RWPE1 (cell line): ENCODE measurements around the gene RPL10.

ENCODE experiments used
- CTCF ChIA-PET: fragments of 350-600 bp; sonication (Branson Sonifier 250); formaldehyde crosslinking; extraction: SDS; loops from one replicate; lab custom pipeline; 2021; lab: Yijun Ruan, JAX
- POLR2A ChIA-PET: fragments of 400-600 bp; formaldehyde crosslinking; extraction: SDS; loops from one replicate; lab custom pipeline; 2020; ENCODE audit warnings: antibody characterized with exemption; ENCODE audit not compliant: low non-redundant PET; lab: Yijun Ruan, JAX
- DNase-seq: peaks from one replicate; pipeline ENCODE4 v3.0.0; 2012; ENCODE audit warnings: low spot score
- H3K27ac ChIP-seq: fragments of 450-650 bp; 2 replicates; pipeline ENCODE4 v1.5.1; 2017
- TF ChIP-seq, protein P1 (sequence below): fragments of 450-650 bp; conservative IDR thresholded peaks from 2 replicates; pipeline ENCODE4 v1.5.1; 2017; ENCODE audit warnings: low read depth, mild to moderate bottlenecking

The RPL10 gene

DNA sequence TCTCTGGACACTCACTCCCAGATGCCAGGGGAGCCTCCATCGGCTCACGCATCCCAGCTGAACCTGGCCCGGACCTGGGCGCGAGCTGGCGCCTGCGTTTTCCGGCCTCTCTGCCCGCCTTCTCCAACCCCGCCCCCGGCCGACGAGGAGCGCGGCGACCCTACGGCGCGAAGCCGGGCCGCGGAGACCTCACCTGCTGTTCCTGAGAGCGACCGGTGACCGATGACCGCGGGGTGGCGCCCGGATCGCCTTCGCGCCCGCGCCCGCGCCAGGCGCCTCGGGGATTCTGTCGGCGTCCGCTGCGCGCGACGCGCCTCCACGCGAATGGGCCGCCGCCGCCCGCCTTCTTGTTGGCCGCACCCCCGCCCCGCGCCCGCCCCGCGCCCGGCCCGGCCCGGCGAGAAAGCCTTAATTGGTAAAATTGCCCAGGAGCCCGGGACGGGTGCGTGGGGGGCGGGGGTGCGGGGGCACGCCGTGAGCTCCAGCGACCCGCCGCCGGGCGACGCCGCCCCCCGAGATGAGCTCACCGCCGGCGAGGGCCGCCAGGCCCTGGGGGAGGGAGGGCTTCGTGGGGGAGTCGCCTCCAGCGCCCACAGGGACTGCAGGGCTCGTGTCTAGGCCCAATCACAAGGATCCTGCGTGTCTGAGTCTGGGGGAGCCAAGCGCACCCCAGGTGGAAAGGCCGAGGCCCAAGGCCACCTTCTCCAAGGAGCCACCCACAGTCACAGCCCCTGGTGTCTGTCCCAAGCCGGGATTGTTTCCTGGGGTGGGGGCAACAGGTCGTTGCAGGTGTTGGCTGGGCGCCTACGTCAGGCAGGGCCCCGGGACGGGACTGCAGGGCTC, 23.6 kb upstream of the RPL10 start, which contains the start of gene FLNA:
Gene FLNA (minus strand): TSS at position 322 of the 843 bp plus-strand sequence. CDS start 3,389 bp downstream, outside the sequence.
- ChIA-PET POLR2A (interaction anchor here (1.1 kb wide), 1 partner anchor 85 kb away, joined by 3 read pairs; no protein-coding TSS in a partner anchor), CTCF (interaction anchor here (0.7 to 2.1 kb wide), 5 partner anchors 8 to 444 kb away, joined by 4 to 13 read pairs (median 11); no protein-coding TSS in a partner anchor)
- no peak for DNase-seq
- TF ChIP-seq, protein P1, sequence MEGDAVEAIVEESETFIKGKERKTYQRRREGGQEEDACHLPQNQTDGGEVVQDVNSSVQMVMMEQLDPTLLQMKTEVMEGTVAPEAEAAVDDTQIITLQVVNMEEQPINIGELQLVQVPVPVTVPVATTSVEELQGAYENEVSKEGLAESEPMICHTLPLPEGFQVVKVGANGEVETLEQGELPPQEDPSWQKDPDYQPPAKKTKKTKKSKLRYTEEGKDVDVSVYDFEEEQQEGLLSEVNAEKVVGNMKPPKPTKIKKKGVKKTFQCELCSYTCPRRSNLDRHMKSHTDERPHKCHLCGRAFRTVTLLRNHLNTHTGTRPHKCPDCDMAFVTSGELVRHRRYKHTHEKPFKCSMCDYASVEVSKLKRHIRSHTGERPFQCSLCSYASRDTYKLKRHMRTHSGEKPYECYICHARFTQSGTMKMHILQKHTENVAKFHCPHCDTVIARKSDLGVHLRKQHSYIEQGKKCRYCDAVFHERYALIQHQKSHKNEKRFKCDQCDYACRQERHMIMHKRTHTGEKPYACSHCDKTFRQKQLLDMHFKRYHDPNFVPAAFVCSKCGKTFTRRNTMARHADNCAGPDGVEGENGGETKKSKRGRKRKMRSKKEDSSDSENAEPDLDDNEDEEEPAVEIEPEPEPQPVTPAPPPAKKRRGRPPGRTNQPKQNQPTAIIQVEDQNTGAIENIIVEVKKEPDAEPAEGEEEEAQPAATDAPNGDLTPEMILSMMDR = no peak
- peak within 1 kb of the TSS; percentile 97 for H3K27ac ChIP-seq

DNA sequence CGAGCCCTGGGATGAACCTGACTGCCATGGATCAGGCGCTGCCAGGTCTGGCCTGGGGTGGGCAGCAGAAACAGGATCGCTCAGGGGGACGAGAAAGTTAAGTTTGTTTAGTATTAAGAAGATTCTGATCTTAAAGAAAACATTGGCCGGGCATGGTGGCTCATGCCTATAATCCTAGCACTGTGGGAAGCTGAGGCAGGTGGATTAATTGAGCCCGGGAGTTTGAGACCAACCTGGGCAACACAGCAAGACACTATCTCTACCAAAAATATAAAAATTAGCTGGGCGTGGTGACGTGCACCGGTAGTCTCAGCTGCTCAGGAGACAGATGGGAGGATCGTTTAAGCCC, 23.0 kb upstream of the RPL10 start:
- TF ChIP-seq, protein P1 = no peak
- peak overlapping the region; percentile 97 for H3K27ac ChIP-seq
- ChIA-PET CTCF (no interaction called here), POLR2A (no interaction called here)
- no peak for DNase-seq

DNA sequence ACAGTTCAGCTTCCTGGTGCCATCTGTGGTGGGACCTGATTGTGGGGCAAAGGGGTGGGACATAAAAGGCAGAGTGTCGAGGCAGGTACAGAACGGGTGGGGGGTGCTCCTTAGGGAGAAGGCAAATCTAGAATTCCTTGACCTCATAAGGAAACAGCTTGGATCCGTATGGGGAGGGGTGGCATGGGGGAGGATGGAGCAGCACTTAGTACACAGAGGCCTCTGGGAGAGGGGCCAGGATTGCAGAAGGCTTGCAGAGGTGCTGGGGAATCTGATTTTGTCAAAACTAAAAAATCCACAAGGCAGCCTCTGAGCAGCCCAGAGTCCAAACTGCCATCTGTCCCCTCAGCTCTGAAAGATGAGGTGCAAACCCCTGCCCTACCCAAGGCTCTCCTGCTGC, 21.4 kb upstream of the RPL10 start:
- ChIA-PET POLR2A (no interaction called here), CTCF (interaction anchor here (0.5 kb wide), 1 partner anchor 147 kb away, joined by 3 read pairs; no protein-coding TSS in a partner anchor)
- no peak for DNase-seq
- TF ChIP-seq, protein P1 = no peak
- H3K27ac ChIP-seq = peak overlapping the region; percentile 96

DNA sequence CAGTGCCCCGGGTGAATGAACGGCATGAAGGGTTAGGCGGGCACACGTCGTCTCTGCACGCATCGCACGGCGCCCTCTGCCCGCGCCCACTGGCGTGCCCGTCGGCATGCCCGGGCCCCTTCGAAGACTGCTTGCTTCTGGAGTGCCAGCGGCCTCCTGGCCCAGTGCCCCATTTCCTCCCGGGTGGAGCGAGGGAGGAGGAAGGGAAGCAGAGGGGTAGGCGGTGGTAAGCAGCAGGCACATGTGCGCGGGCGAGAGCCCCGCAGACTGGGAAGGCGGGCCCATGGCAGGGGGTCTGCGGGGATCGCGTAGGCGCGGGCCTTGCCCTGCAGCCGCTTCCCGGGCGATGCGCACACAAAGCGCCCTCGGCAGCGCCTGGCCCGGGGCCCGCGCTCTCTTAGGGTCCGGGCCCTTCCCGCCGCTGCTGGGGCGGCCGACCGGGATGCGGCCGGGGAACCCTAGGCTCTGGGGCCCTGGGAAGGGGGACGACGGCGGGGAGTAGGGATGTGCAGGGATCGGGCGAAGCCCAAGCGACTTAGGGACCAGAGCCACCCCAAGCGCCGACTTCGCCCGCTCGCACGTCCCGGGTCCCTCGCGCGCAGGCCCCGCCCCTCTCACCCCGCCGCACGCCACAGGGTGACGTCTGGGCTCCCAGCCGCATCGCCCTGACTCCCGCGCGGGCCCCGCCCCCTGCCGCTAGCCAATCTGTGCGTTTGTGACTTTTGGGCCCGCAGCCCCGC, 19.9 kb upstream of the RPL10 start:
- DNase-seq = no peak
- CTCF ChIA-PET = no interaction called here
- POLR2A ChIA-PET = no interaction called here
- TF ChIP-seq, protein P1 = no peak
- H3K27ac ChIP-seq = peak overlapping the region; percentile 96

DNA sequence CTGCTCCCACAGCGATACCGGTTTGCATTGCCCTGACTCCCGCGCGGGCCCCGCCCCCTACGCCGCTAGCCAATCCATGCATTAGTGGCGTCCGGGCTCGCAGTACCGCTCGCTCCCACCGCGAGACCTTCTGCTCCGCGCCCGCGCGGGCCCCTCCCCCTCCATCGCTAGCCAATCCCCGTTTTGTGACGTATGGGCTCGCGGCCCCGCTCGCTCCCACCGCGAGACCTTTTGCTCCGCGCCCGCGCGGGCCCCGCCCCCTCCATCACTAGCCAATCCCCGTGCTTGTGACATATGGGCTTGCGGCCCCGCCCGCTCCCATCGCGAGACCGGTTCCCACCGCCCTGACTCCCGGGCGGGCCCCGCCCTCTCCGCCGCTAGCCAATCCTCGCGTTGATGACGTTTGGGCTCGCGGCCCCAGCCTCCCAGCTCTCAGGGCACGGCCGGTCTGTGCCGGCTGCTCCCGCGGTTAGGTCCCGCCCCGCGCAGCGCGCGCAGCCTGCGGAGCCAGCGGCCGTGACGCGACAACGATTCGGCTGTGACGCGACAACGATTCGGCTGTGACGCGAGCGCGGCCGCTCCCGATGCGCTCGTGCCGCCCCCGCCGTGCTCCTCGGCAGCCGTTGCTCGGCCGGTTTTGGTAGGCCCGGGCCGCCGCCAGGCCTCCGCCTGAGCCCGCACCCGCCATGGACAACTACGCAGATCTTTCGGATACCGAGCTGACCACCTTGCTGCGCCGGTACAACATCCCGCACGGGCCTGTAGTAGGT, 19.2 kb upstream of the RPL10 start, which contains the start of gene EMD:
Gene EMD (plus strand): TSS at position 497 of the 770 bp plus-strand sequence. CDS start 190 bp downstream, at position 687.
- H3K27ac ChIP-seq = peak within 1 kb of the TSS; percentile 96
- peak; percentile 82 for DNase-seq
- POLR2A ChIA-PET = no interaction called here
- TF ChIP-seq, protein P1 = no peak
- CTCF ChIA-PET = no interaction called here
